Upper lobe of left lung (tissue), 4 donors: ENCODE results near the gene TEKT5.

Source experiments
- CTCF ChIP-seq, 6 experiments: fragments of 450-650 bp in 4 of 6; fragments of 200-600 bp in 2 of 6; sonication (generic) in 2 of 6; IDR thresholded peaks; one replicate each; pipeline ENCODE4 v1.5.1; 2016 to 2019; ENCODE audit warnings: antibody characterized with exemption in 6 of 6
- EP300 ChIP-seq, 4 donors: sonication (generic); formaldehyde crosslinking; IDR thresholded peaks; one replicate each; pipeline ENCODE4 v1.5.1; 2017; ENCODE audit warnings: antibody characterized with exemption in 4 of 4, control low read depth in 2 of 4
- POLR2A ChIP-seq, 4 donors: fragments of 450-650 bp; IDR thresholded peaks; one replicate each; pipeline ENCODE4 v1.5.1; 2016 to 2017; ENCODE audit warnings: antibody characterized with exemption in 4 of 4, mild to moderate bottlenecking in 2 of 4

GRCh38 chr16:10675861-10676260 lies 18.9 kb downstream of the TEKT5 start:
- TF ChIP-seq CTCF (IDR thresholded peaks at IDR 0.05) (no peak), EP300 (IDR thresholded peaks at IDR 0.05) (no peak), POLR2A (IDR thresholded peaks at IDR 0.05) (no peak)
